ENCODE results near the gene LRRC46. TPM values are rescaled to one million over a fixed set of nuclear protein-coding genes. Genes with fewer than 3 reads are reported as not detected.
A peak's percentile ranks its signal among the peaks of the same experiment; 100 is the strongest.

LRRC46 gene
- total and polyA plus RNA-seq, 4 donors: 0.51 to 0.87 TPM; not detected in 2

GRCh38 chr17:47800686-47801085, 30.8 kb upstream of the LRRC46 start:
- ATAC-seq (ENCODE audit: low FRiP score) (no peak), DNase-seq (no peak)
- no peaks in the 10 kb centered on the region for H3K27me3 ChIP-seq (ENCODE audit: control insufficient read depth in 1 of 2, insufficient read depth in 2 of 2, low read length in 1 of 2)
- WGBS, 2 donors: 83% methylated on average over 10 to 12 of the region's 12 CpGs
- H3K4me1 ChIP-seq (ENCODE audit: control insufficient read depth in 1 of 2, insufficient read depth in 2 of 2, low read length in 2 of 2): no peaks in the 10 kb centered on the region
- no peak overlapping the region for H3K4me3 ChIP-seq (ENCODE audit: low read length in 2 of 2)
- no peaks in the 10 kb centered on the region for H3K36me3 ChIP-seq (ENCODE audit: control insufficient read depth in 1 of 2, insufficient read depth in 2 of 2, low read length in 1 of 2)
- H3K27ac ChIP-seq (ENCODE audit: low read depth in 1 of 2, low read length in 2 of 2): no peak overlapping the region
- intact Hi-C loops (cut with DNase I): loop anchor here (10.0 kb wide), 1 partner anchor 106 kb away; the partner anchor contains the start of gene TBKBP1 (in 2 of the 2)
- H3K9me3 ChIP-seq (ENCODE audit: control insufficient read depth, low read length): no peaks in the 10 kb centered on the region

- ATAC-seq (ENCODE audit: low FRiP score) (no peak), DNase-seq (peak in 1 of 2 donors; percentile 18)
- H3K27ac ChIP-seq (ENCODE audit: low read depth in 1 of 2, low read length in 2 of 2): no peak overlapping the region
- H3K27me3 ChIP-seq (ENCODE audit: control insufficient read depth in 1 of 2, insufficient read depth in 2 of 2, low read length in 1 of 2): no peaks in the 10 kb centered on the region
- no peaks in the 10 kb centered on the region for H3K4me1 ChIP-seq (ENCODE audit: control insufficient read depth in 1 of 2, insufficient read depth in 2 of 2, low read length in 2 of 2)
- no peak overlapping the region for H3K4me3 ChIP-seq (ENCODE audit: low read length in 2 of 2)
- intact Hi-C loops (cut with DNase I): loop anchor here (10.0 kb wide), 1 partner anchor 106 kb away; the partner anchor contains the start of gene TBKBP1 (in 2 of the 2)
- H3K9me3 ChIP-seq (ENCODE audit: control insufficient read depth, low read length): no peaks in the 10 kb centered on the region
- H3K36me3 ChIP-seq (ENCODE audit: control insufficient read depth in 1 of 2, insufficient read depth in 2 of 2, low read length in 1 of 2): no peaks in the 10 kb centered on the region
- WGBS, 2 donors: 80 to 85% methylated on average over 4 of the region's 4 CpGs
These were observed 30.2 kb upstream of the LRRC46 start for GRCh38 chr17:47801176-47801765.

- 45 to 56% methylated on average over 6 of the region's 6 CpGs for WGBS, 2 donors
- Histone ChIP-seq H3K36me3 (ENCODE audit: control insufficient read depth in 1 of 2, insufficient read depth in 2 of 2, low read length in 1 of 2) (no peaks in the 10 kb centered on the region), H3K27ac (ENCODE audit: low read depth in 1 of 2, low read length in 2 of 2) (no peak overlapping the region), H3K4me3 (ENCODE audit: low read length in 2 of 2) (no peak overlapping the region), H3K4me1 (ENCODE audit: control insufficient read depth in 1 of 2, insufficient read depth in 2 of 2, low read length in 2 of 2) (no peaks in the 10 kb centered on the region), H3K9me3 (ENCODE audit: control insufficient read depth, low read length) (no peaks in the 10 kb centered on the region), H3K27me3 (ENCODE audit: control insufficient read depth in 1 of 2, insufficient read depth in 2 of 2, low read length in 1 of 2) (no peaks in the 10 kb centered on the region)
- DNase-seq (peak in 1 of 2 donors; percentile 15), ATAC-seq (ENCODE audit: low FRiP score) (no peak)
- intact Hi-C loops (cut with DNase I): loop anchor here (10.0 kb wide), 1 partner anchor 107 kb away; the partner anchor contains the start of gene TBKBP1 (in 2 of the 2)
These were observed 29.6 kb upstream of the LRRC46 start for GRCh38 chr17:47801906-47802305.

GRCh38 chr17:47802341-47803022, 29.0 kb upstream of the LRRC46 start:
- intact Hi-C loops (cut with DNase I): loop anchor here (10.0 kb wide), 1 partner anchor 108 kb away; the partner anchor contains the start of gene TBKBP1 (in 2 of the 2)
- DNase-seq (peak in 1 of 2 donors; percentile 46), ATAC-seq (ENCODE audit: low FRiP score) (peak; percentile 12)

GRCh38 chr17:47803201-47803600, 28.3 kb upstream of the LRRC46 start:
- intact Hi-C loops (cut with DNase I): loop anchor here (10.0 kb wide), 1 partner anchor 108 kb away; the partner anchor contains the start of gene TBKBP1 (in 2 of the 2)
- Histone ChIP-seq H3K4me1 (ENCODE audit: control insufficient read depth in 1 of 2, insufficient read depth in 2 of 2, low read length in 2 of 2) (no peaks in the 10 kb centered on the region), H3K27me3 (ENCODE audit: control insufficient read depth in 1 of 2, insufficient read depth in 2 of 2, low read length in 1 of 2) (no peaks in the 10 kb centered on the region), H3K27ac (ENCODE audit: low read depth in 1 of 2, low read length in 2 of 2) (no peak overlapping the region), H3K4me3 (ENCODE audit: low read length in 2 of 2) (no peak overlapping the region), H3K9me3 (ENCODE audit: control insufficient read depth, low read length) (no peaks in the 10 kb centered on the region), H3K36me3 (ENCODE audit: control insufficient read depth in 1 of 2, insufficient read depth in 2 of 2, low read length in 1 of 2) (no peaks in the 10 kb centered on the region)
- WGBS, 2 donors: 63 to 75% methylated on average over 5 of the region's 5 CpGs
- DNase-seq (peak in 1 of 2 donors; percentile 13), ATAC-seq (ENCODE audit: low FRiP score) (no peak)

More at GRCh38 chr17:47802341-47803022, 29.0 kb upstream of the LRRC46 start:
- Histone ChIP-seq H3K4me1 (ENCODE audit: control insufficient read depth in 1 of 2, insufficient read depth in 2 of 2, low read length in 2 of 2) (no peaks in the 10 kb centered on the region), H3K36me3 (ENCODE audit: control insufficient read depth in 1 of 2, insufficient read depth in 2 of 2, low read length in 1 of 2) (no peaks in the 10 kb centered on the region), H3K4me3 (ENCODE audit: low read length in 2 of 2) (no peak overlapping the region), H3K27me3 (ENCODE audit: control insufficient read depth in 1 of 2, insufficient read depth in 2 of 2, low read length in 1 of 2) (no peaks in the 10 kb centered on the region), H3K9me3 (ENCODE audit: control insufficient read depth, low read length) (no peaks in the 10 kb centered on the region), H3K27ac (ENCODE audit: low read depth in 1 of 2, low read length in 2 of 2) (no peak overlapping the region)
- 37 to 38% methylated on average over 9 of the region's 9 CpGs for WGBS, 2 donors

DNA sequence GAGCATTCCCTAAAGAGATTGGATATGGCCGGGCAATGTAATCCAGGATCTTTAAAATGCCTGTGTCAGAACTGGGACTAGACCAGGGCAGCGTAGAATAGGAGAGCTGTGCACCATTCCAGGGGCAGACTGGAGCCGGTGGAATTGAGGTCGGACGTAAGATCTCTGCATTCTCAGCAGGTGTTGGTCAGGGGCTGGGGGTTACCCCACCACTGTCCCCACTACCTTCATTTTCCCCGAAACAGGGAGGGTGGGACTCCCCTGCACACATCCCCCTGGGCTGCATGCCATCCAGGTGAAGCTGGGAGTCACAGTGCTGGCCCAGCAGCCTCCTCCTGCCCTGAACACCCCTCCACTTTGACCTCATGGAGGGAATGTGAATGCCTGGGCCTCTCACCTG, 27.7 kb upstream of the LRRC46 start:
- H3K4me1 ChIP-seq (ENCODE audit: control insufficient read depth in 1 of 2, insufficient read depth in 2 of 2, low read length in 2 of 2): no peaks in the 10 kb centered on the region
- H3K27me3 ChIP-seq (ENCODE audit: control insufficient read depth in 1 of 2, insufficient read depth in 2 of 2, low read length in 1 of 2): no peaks in the 10 kb centered on the region
- H3K9me3 ChIP-seq (ENCODE audit: control insufficient read depth, low read length): no peaks in the 10 kb centered on the region
- no peak overlapping the region for H3K4me3 ChIP-seq (ENCODE audit: low read length in 2 of 2)
- peak in 1 of 2 donors; percentile 2 for DNase-seq
- no peak for ATAC-seq (ENCODE audit: low FRiP score)
- WGBS, 2 donors: 80 to 82% methylated on average over 6 of the region's 6 CpGs
- no peak overlapping the region for H3K27ac ChIP-seq (ENCODE audit: low read depth in 1 of 2, low read length in 2 of 2)
- H3K36me3 ChIP-seq (ENCODE audit: control insufficient read depth in 1 of 2, insufficient read depth in 2 of 2, low read length in 1 of 2): no peaks in the 10 kb centered on the region
- intact Hi-C loops (cut with DNase I): loop anchor here (10.0 kb wide), 1 partner anchor 109 kb away; the partner anchor contains the start of gene TBKBP1 (in 2 of the 2)

- Histone ChIP-seq H3K4me3 (ENCODE audit: low read length in 2 of 2) (no peak overlapping the region), H3K9me3 (ENCODE audit: control insufficient read depth, low read length) (no peaks in the 10 kb centered on the region), H3K36me3 (ENCODE audit: control insufficient read depth in 1 of 2, insufficient read depth in 2 of 2, low read length in 1 of 2) (no peaks in the 10 kb centered on the region), H3K4me1 (ENCODE audit: control insufficient read depth in 1 of 2, insufficient read depth in 2 of 2, low read length in 2 of 2) (no peaks in the 10 kb centered on the region), H3K27me3 (ENCODE audit: control insufficient read depth in 1 of 2, insufficient read depth in 2 of 2, low read length in 1 of 2) (no peaks in the 10 kb centered on the region), H3K27ac (ENCODE audit: low read depth in 1 of 2, low read length in 2 of 2) (no peak overlapping the region)
- DNase-seq: no peak
- intact Hi-C loops (cut with DNase I): loop anchor here (10.0 kb wide), 1 partner anchor 110 kb away; the partner anchor contains the start of gene TBKBP1 (in 2 of the 2)
- WGBS, 2 donors: 74 to 80% methylated on average over 3 of the region's 3 CpGs
- ATAC-seq (ENCODE audit: low FRiP score): no peak
These were observed 27.0 kb upstream of the LRRC46 start for GRCh38 chr17:47804461-47804860.

DNA sequence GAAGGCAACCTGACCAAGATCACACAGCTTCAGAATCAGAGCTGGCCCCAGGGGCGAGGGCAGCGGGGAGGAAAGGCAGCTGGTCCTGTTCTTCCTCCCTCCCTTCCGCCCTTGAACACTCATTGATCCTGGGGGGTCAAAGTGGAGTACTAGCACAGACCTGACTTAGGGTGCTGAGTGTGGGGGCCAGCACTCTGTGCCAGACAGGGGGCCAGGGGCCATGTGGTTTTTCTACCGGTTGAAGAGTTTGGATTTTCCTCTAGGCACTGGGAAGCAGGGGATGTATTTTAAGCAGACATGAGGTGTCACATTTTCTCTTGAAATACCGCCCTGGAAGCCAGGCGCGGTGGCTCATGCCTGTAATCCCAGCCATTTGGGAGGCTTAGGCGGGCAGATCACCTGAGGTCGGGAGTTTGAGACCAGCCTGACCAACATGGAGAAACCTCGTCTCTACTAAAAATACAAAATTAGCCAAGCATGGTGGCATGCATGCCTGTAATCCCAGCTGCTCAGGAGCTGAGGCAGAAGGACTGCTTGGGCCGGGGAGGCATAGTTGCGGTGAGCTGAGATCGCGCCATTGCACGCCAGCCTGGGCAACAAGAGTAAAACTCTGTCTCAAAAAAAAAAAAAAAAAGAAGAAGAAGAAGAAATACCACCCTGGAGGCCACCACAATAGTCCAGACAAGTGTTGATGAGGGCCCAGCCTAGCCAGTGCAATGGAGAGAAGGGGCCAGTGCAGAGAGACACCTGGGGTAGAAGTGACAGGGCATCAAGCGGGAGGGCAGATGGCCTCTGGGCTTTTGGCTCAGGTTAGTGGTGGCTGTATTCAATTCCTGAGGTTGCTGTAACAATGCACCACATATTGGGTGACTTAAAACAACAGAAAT, 25.2 kb upstream of the LRRC46 start:
- no peak for DNase-seq
- 81 to 87% methylated on average over 15 to 16 of the region's 16 CpGs for WGBS, 2 donors

More for the DNA sequence above, 25.2 kb upstream of the LRRC46 start:
- H3K9me3 ChIP-seq (ENCODE audit: control insufficient read depth, low read length): no peaks in the 10 kb centered on the region
- H3K36me3 ChIP-seq (ENCODE audit: control insufficient read depth in 1 of 2, insufficient read depth in 2 of 2, low read length in 1 of 2): no peaks in the 10 kb centered on the region
- H3K4me3 ChIP-seq (ENCODE audit: low read length in 2 of 2): no peak overlapping the region
- H3K27ac ChIP-seq (ENCODE audit: low read depth in 1 of 2, low read length in 2 of 2): no peak overlapping the region
- H3K4me1 ChIP-seq (ENCODE audit: control insufficient read depth in 1 of 2, insufficient read depth in 2 of 2, low read length in 2 of 2): no peaks in the 10 kb centered on the region
- no peak for ATAC-seq (ENCODE audit: low FRiP score)
- intact Hi-C loops (cut with DNase I): loop anchor here (10.0 kb wide), 1 partner anchor 111 kb away; the partner anchor contains the start of gene TBKBP1 (in 2 of the 2)
- H3K27me3 ChIP-seq (ENCODE audit: control insufficient read depth in 1 of 2, insufficient read depth in 2 of 2, low read length in 1 of 2): no peaks in the 10 kb centered on the region
